ENCODE data around the gene PTGES2. TPM values are rescaled to one million over a fixed set of nuclear protein-coding genes. Genes with fewer than 3 reads are reported as not detected.

Gene PTGES2
- total and polyA plus RNA-seq, 2 of the 13 experiments (the other 11 are each of a cell fraction or from before 2014, with no cell fraction given), result 63.7 to 79.8 TPM

DNA sequence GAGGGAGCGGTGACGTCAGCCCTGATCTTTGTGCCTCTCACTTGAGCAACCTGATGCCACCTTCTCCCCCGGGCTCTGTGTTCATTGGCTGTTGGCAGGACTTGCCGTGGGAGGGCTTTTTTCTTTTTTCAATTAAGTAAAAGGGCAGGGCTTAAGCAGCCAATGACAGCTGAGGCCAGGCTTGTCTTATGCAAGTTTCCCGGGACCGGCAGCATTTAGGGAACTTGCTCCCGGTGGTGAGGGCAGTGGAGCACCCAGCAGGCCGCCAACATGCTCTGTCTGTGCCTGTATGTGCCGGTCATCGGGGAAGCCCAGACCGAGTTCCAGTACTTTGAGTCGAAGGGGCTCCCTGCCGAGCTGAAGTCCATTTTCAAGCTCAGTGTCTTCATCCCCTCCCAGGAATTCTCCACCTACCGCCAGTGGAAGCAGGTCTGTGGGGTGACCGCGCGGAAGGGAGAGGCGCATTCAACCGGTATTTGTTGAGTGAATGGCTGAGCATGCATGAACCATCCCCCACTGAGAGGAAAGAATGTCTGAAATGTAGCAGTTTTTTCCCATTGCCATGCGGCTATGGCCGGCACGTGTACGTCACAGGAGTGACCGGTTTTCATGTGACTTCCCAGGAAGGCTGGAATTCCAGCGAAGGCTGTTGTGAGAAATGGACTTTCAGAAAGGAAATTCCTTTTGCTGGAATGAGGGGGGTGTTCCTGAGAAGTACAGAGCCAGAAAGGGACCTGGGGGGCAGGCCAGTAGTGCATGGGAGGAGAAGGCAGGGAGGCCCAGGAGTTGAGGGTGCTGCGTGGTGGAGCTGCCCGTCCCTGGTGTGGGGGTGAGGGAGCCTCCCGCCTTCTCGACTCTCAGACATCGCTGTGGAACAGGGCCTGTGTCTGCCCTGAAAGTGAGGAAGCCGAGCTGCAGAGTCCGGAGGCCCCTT, 29.0 kb downstream of the PTGES2 start (continued):
- TF ChIP-seq ZBTB40 (IDR thresholded peaks at IDR 0.05), result no peak
- TF ChIP-seq ZBTB40 (CRISPR knock-in tag; IDR thresholded peaks at IDR 0.05), result no peak; the same call in 1 of the 2 replicates
- TF ChIP-seq ZIK1 (CRISPR knock-in tag; IDR thresholded peaks at IDR 0.05; ENCODE audit: borderline replicate concordance, low read depth), result no peak
- peak; percentile 20; the same call in 1 of the 2 replicates for TF ChIP-seq ZNF350 (CRISPR knock-in tag; IDR thresholded peaks at IDR 0.05; ENCODE audit: borderline replicate concordance, low read depth)
- TF ChIP-seq IKZF5 (CRISPR knock-in tag; IDR thresholded peaks at IDR 0.05), result peak; percentile 74
- TF ChIP-seq, protein P1, sequence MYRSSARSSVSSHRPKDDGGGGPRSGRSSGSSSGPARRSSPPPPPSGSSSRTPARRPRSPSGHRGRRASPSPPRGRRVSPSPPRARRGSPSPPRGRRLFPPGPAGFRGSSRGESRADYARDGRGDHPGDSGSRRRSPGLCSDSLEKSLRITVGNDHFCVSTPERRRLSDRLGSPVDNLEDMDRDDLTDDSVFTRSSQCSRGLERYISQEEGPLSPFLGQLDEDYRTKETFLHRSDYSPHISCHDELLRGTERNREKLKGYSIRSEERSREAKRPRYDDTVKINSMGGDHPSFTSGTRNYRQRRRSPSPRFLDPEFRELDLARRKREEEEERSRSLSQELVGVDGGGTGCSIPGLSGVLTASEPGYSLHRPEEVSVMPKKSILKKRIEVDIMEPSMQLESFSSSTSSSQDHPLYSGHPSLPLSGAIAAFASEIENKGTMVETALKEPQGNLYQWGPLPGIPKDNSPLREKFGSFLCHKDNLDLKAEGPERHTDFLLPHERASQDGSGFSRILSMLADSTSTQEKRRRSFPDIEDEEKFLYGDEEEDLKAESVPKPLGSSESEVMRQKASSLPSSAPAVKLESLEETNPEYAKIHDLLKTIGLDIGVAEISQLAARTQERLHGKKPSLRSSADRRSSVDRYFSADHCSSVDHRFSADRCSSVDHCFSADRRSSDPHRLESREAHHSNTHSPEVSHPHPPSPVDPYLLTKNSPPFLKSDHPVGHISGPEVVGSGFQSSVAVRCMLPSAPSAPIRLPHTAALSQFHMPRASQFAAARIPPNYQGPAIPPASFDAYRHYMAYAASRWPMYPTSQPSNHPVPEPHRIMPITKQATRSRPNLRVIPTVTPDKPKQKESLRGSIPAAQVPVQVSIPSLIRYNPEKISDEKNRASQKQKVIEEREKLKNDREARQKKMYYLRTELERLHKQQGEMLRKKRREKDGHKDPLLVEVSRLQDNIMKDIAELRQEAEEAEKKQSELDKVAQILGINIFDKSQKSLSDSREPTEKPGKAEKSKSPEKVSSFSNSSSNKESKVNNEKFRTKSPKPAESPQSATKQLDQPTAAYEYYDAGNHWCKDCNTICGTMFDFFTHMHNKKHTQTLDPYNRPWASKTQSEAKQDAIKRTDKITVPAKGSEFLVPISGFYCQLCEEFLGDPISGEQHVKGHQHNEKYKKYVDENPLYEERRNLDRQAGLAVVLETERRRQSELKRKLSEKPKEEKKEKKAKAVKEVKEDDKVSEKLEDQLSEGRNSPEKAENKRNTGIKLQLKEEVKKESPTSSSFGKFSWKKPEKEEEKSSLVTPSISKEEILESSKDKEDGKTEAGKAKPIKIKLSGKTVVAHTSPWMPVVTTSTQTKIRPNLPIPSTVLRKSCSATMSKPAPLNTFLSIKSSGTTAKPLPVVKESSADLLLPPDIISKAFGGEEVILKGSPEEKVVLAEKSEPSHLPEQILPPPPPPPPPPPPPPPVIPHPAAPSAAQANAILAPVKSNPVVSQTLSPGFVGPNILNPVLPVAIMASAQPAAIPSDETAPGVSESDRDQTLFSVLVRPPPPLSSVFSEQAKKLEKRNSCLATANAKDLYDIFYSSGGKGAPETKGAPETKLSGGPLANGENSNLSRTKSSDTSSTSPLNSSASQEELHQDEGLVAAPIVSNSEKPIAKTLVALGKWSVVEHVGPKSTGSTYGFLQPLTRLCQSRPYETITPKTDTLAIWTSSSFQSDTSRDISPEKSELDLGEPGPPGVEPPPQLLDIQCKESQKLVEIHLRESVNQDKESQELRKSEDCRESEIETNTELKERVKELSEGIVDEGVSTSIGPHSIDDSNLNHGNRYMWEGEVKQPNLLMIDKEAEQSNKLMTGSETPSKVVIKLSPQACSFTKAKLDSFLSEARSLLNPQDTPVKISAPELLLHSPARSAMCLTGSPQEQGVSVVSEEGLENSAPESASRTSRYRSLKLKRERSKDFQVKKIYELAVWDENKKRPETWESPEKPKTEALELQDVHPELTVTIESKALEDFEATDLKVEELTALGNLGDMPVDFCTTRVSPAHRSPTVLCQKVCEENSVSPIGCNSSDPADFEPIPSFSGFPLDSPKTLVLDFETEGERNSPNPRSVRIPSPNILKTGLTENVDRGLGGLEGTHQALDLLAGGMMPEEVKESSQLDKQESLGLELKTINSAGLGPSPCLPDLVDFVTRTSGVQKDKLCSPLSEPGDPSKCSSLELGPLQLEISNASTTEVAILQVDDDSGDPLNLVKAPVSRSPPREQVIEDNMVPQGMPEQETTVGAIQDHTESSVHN (CRISPR knock-in tag; IDR thresholded peaks at IDR 0.05), result no peak
- TF ChIP-seq ZNF20 (CRISPR knock-in tag; IDR thresholded peaks at IDR 0.05), result no peak
- peak; percentile 63 for TF ChIP-seq RFXAP (CRISPR knock-in tag; IDR thresholded peaks at IDR 0.05; ENCODE audit: borderline replicate concordance)
